Smooth muscle cell of the coronary artery (primary cell): ENCODE results near the gene LRSAM1. TPM values are rescaled to one million over a fixed set of nuclear protein-coding genes. Genes with fewer than 3 reads are reported as not detected.

Experiments
- total RNA-seq: library from RNA; depleted of rRNA; stranded (reverse); fragments of >200 nt; gene quantifications from 2 replicates; pipeline ENCODE4 v1.2.3, GENCODE V29; 2014; ENCODE audit warnings: low replicate concordance

The LRSAM1 gene
- 7.4 and 10.0 TPM in 2 replicates for total RNA-seq

GRCh38 chr9:127450830-127451607 is at the start of gene LRSAM1, which contains the start of gene RPL12:
Gene LRSAM1 (plus strand): TSS chr9:127451510. CDS start chr9:127454528, 3,018 bp downstream.
Gene RPL12 (minus strand): TSS chr9:127451406. CDS start chr9:127451317, 89 bp downstream.

GRCh38 chr9:127423934-127424675 is 27.2 kb upstream of the LRSAM1 start, which contains the start of gene ZNF79:
Gene ZNF79 (plus strand): TSS chr9:127424382. CDS start chr9:127424788, 406 bp downstream.

Other genes starting within 250 kb of the LRSAM1 start
- gene GARNL3, start 186.7 kb upstream of the LRSAM1 start, total RNA-seq: 2.6 and 4.8 TPM in 2 replicates
- gene SLC2A8, start 54.3 kb upstream of the LRSAM1 start, total RNA-seq: 4.9 and 5.9 TPM in 2 replicates
- 10.7 and 12.2 TPM in 2 replicates for gene ZNF79, start 27.1 kb upstream of the LRSAM1 start, total RNA-seq
- 897 and 1,601 TPM in 2 replicates for gene RPL12, start 104 bp upstream of the LRSAM1 start, total RNA-seq
- 10.8 and 22.6 TPM in 2 replicates for gene STXBP1, start 160.8 kb downstream of the LRSAM1 start, total RNA-seq